Astrocyte (in vitro differentiated cells and primary cell): ENCODE measurements around the gene C1orf56.

Experiments
- CTCF ChIP-seq: IDR thresholded peaks from 2 replicates; pipeline ENCODE4 v1.5.1; 2011; ENCODE audit warnings: low read depth, mild to moderate bottlenecking, inconsistent platforms, low read length, moderate library complexity; ENCODE audit not compliant: insufficient read depth
- EZH2 ChIP-seq: IDR thresholded peaks from 2 replicates; pipeline ENCODE4 v1.6.1; 2012; ENCODE audit warnings: mild to moderate bottlenecking, low read length, inconsistent platforms; ENCODE audit not compliant: insufficient read depth

GRCh38 chr1:151050051-151050688 is 2.6 kb downstream of the C1orf56 start:
- TF ChIP-seq EZH2, result no peak
- TF ChIP-seq CTCF, result no peak
